ENCODE measurements around the gene LAMP2. TPM values are rescaled to one million over a fixed set of nuclear protein-coding genes. Genes with fewer than 3 reads are reported as not detected.

Gene LAMP2
- total and polyA plus RNA-seq, 9 of the 15 experiments (the other 6 are each of a cell fraction or from before 2014, with no cell fraction given): 22.3 to 77.7 (median 48.6) TPM

GRCh38 chrX:120504569-120504968 lies 35.5 kb upstream of the LAMP2 start:
- WGBS (ENCODE audit: insufficient coverage, low coverage, missing lambda C conversion rate): 0% methylated on average over 1 of the region's 1 CpG

More at GRCh38 chrX:120504569-120504968, 35.5 kb upstream of the LAMP2 start:
- Histone ChIP-seq H3K27ac (ENCODE audit: extremely low read depth, low read depth, low read length) (no peak overlapping the region), H3K36me3 (ENCODE audit: control insufficient read depth, insufficient read depth, low read length) (no peaks in the 10 kb centered on the region), H3K9ac (ENCODE audit: insufficient read depth in 1 of 2, low read depth in 2 of 2, low read length in 2 of 2) (no peak overlapping the region), H3K9me1 (ENCODE audit: control insufficient read depth, insufficient read depth, low read length) (no peaks in the 10 kb centered on the region), H2AFZ (ENCODE audit: low read depth, low read length) (no peak overlapping the region), H3K9me3 (replicated peaks; ENCODE audit: control insufficient read depth, insufficient read depth, low read depth, low read length) (no peaks in the 10 kb centered on the region), H3K4me3 (no peak overlapping the region), H3K4me1 (replicated peaks in 1 of 2; ENCODE audit: control insufficient read depth in 2 of 2, insufficient read depth in 2 of 2, low read length in 2 of 2) (no peaks in the 10 kb centered on the region), H3K79me2 (ENCODE audit: control insufficient read depth, insufficient read depth, low read length) (no peaks in the 10 kb centered on the region), H3K27me3 (ENCODE audit: control insufficient read depth in 2 of 2, insufficient read depth in 2 of 2, low read length in 2 of 2) (no peaks in the 10 kb centered on the region), H3K4me2 (ENCODE audit: insufficient read depth, low read length) (no peak overlapping the region), H4K20me1 (replicated peaks; ENCODE audit: control insufficient read depth, insufficient read depth, low read length) (no peaks in the 10 kb centered on the region)
- no peak for FAIRE-seq
- no peak for ATAC-seq
- ChIA-PET CTCF (ENCODE audit: low intra/inter-chr PET ratio) (no interaction called here), POLR2A (no interaction called here)
- BruUV-seq (replicated peaks): no TSS peak
- intact Hi-C loops (cut with micrococcal nuclease) (no loop called here), in situ Hi-C loops (cut with MboI) (no loop called here)
- no peak for TF ChIP-seq ZNF584 (CRISPR knock-in tag; IDR thresholded peaks at IDR 0.05; ENCODE audit: low read depth)
- TF ChIP-seq ZSCAN32 (CRISPR knock-in tag; IDR thresholded peaks at IDR 0.05): no peak
- TF ChIP-seq FOXM1 (IDR thresholded peaks at IDR 0.05; ENCODE audit: low read depth): no peak
- no peak for TF ChIP-seq FOXM1 (CRISPR knock-in tag; IDR thresholded peaks at IDR 0.05; ENCODE audit: low read depth)
- TF ChIP-seq TAL1 (IDR thresholded peaks at IDR 0.05): no peak
- TF ChIP-seq RUNX1 (IDR thresholded peaks at IDR 0.05; ENCODE audit: low read depth): no peak
- no peak for TF ChIP-seq SMAD3 (CRISPR knock-in tag; conservative IDR thresholded peaks at IDR 0.05)
- no peak for TF ChIP-seq SUPT5H (IDR thresholded peaks at IDR 0.05)
- no peak for TF ChIP-seq ZNF395 (CRISPR knock-in tag; IDR thresholded peaks at IDR 0.05)
- DNase-seq (ENCODE audit: extremely low read depth in 1 of 4, low spot score in 3 of 4): no peak

Data from K562 (cell line).